GM21786 (cell line): Measurements from ENCODE around the gene MDH1B.

ENCODE experiments used
- ATAC-seq: cut with Tn5 transposase; IDR thresholded peaks from one replicate; pipeline ENCODE4 v1.9.1; 2021; ENCODE audit not compliant: unreplicated experiment

The MDH1B gene

GRCh38 chr2:206698811-206699210 lies 66.3 kb downstream of the MDH1B start:
- no peak for ATAC-seq

DNA sequence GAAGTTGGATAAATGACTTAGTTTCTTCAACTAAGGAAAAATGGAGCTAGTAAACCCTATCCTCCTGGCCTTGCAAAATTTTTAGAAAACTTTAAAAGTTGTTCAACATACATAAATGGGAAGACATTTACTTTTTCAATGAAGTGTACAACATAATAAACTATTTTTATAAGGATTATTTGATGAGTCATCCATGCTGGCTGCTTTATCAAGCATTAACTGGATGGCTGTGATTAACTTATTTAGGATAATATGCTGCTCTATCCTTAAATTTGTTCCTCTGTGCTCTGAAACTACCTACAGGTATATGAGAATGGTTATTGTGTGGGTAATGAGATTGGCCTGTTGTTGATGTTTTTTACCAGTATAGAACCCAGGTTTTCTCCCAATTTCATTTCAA lies 68.2 kb downstream of the MDH1B start:
- ATAC-seq: no peak

DNA sequence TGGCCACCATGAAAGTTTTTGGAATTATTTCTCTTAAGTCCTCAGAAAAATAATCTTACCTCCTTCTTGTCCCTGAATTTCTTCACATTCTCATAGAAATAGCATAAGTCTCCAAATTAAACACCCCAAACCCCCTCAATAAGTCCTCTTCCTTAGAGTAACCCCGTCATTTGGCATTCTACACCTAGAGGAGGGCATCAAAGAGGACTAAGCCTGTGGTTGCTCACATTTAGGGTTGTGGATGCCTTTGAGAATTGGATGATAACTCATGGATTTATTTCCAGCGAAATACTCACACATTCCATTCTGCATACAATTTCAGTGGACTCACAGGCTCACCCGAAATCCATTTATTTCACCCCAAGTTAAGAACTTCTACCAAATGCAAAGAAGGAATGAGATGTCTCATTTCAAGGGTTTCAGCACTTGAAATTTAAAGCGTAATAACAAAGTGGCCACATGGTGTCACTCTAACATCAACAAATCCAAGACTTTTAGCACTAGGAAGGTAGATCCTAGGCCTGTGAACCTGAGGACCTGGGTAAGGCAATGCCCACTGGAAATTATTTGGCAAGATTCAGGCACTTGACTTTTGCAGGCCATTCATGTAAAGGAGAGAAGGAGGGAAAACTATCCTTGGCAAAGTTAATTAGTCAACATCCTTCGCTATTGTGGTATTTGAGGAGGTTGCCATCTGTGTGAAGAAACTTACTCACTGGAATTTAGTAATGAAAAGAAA lies 71.6 kb downstream of the MDH1B start:
- peak; percentile 86 for ATAC-seq

- no peak for ATAC-seq
Measured at GRCh38 chr2:206692971-206693370, 72.2 kb downstream of the MDH1B start.

GRCh38 chr2:206688990-206689389 lies 76.1 kb downstream of the MDH1B start:
- no peak for ATAC-seq

DNA sequence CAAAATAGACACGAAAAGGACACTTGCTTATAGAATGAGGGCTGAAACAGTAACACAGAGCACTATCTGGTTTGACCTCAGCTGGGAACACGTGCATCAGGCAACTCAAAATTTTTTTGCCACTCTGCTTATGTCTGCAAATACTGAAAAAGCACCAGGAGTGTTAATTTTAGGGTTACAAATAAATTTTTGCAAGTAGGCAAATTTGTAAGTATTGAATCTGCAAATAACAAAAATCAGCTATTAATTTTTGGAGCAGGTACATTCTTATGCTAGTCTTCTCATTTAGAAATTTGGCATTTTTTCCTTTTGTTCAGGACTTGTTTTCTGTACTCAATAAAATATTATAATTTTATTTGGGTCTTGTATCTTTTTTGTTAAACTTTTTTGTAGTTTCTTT lies 76.7 kb downstream of the MDH1B start:
- no peak for ATAC-seq
